Neural progenitor cell (in vitro differentiated cells): ENCODE measurements around the gene CPNE1.

Experiments
- EZH2 ChIP-seq: fragments of 200-600 bp; sonication (generic); IDR thresholded peaks from 2 replicates; pipeline ENCODE4 v1.6.1; 2017; ENCODE audit warnings: antibody characterized with exemption, mild to moderate bottlenecking, moderate library complexity
- EZH2phosphoT487 ChIP-seq: fragments of 200-600 bp; sonication (generic); IDR thresholded peaks from 2 replicates; pipeline ENCODE4 v1.6.1; 2017; ENCODE audit warnings: antibody characterized with exemption
- TF ChIP-seq, protein P1 (sequence below): fragments of 200-600 bp; sonication (generic); IDR thresholded peaks from 2 replicates; pipeline ENCODE4 v1.5.1; 2017; ENCODE audit warnings: antibody characterized with exemption, mild to moderate bottlenecking

DNA sequence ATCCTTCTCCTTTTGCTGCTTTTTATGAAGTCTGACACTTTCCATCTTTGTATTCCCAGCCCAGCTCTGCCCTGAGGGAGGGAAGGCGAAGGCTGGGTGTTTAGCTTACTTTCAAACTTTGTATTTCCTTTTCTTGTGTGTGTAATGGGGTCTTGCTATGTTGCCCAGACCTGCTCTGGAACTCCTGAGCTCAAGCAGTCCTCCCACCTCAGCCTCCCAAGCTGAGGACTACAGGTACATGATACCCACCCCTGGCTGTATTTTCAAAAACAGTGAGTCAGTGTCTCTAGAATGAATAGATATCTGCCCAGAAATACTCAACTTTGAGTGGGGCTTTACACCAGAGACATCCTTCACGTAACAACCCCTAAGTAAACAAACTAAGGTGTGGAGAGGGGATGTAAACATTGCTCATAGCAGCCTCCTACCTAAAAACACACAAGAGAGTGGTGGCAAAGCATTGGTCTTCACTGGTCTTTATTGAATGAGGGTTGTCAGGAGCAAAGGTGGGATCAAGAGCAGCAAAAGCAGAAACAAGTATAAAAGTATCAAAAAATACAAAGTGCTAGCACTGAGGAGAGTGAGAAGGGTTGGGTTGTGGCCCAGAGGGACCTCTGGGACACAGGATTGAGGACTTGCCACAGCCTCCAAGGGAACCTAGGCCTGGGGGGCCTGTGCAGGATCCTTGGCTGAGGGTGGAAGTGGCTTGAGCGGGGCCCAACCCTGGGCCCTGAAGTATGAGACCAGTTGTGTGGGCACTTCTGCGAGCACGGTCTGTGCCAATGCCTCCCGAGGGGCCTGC lies 38.9 kb downstream of the CPNE1 start:
- no peak for TF ChIP-seq EZH2
- TF ChIP-seq, protein P1, sequence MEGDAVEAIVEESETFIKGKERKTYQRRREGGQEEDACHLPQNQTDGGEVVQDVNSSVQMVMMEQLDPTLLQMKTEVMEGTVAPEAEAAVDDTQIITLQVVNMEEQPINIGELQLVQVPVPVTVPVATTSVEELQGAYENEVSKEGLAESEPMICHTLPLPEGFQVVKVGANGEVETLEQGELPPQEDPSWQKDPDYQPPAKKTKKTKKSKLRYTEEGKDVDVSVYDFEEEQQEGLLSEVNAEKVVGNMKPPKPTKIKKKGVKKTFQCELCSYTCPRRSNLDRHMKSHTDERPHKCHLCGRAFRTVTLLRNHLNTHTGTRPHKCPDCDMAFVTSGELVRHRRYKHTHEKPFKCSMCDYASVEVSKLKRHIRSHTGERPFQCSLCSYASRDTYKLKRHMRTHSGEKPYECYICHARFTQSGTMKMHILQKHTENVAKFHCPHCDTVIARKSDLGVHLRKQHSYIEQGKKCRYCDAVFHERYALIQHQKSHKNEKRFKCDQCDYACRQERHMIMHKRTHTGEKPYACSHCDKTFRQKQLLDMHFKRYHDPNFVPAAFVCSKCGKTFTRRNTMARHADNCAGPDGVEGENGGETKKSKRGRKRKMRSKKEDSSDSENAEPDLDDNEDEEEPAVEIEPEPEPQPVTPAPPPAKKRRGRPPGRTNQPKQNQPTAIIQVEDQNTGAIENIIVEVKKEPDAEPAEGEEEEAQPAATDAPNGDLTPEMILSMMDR, result no peak
- TF ChIP-seq EZH2phosphoT487, result no peak
